ENCODE data around the gene PIMREG. TPM values are rescaled to one million over a fixed set of nuclear protein-coding genes. Genes with fewer than 3 reads are reported as not detected.

The PIMREG gene
- polyA plus RNA-seq, 3 donors = not detected

GRCh38 chr17:6465206-6466003 lies 21.1 kb downstream of the PIMREG start:
- TF ChIP-seq CTCF (IDR thresholded peaks at IDR 0.05) = no peak
- intact Hi-C loops (cut with micrococcal nuclease) = no loop called here
- no peak overlapping the region for H3K9ac ChIP-seq (ENCODE audit: insufficient read depth, low read length, poor library complexity, severe bottlenecking)
- no peak overlapping the region for H3K4me3 ChIP-seq (replicated peaks in 1 of 3; ENCODE audit: low read depth in 2 of 3, low read length in 3 of 3)
- no peaks in the 10 kb centered on the region for H3K27me3 ChIP-seq (ENCODE audit: control insufficient read depth in 2 of 2, insufficient read depth in 2 of 2, low read length in 2 of 2)
- H3K36me3 ChIP-seq (replicated peaks in 1 of 2; ENCODE audit: control insufficient read depth in 1 of 2, insufficient read depth in 2 of 2, low read length in 2 of 2) = no peaks in the 10 kb centered on the region
- H3K9me3 Mint-ChIP-seq = no peaks in the 10 kb centered on the region
- H4K20me1 ChIP-seq (ENCODE audit: insufficient read depth, low read length) = no peaks in the 10 kb centered on the region
- no peaks in the 10 kb centered on the region for H3K36me3 Mint-ChIP-seq
- H3K27me3 Mint-ChIP-seq (ENCODE audit: low read depth in 3 of 3) = peaks cover 5 to 12% (median 6%) of the 10 kb centered on the region in 3 donors
- no peaks in the 10 kb centered on the region for H3K79me2 ChIP-seq (ENCODE audit: insufficient read depth, low read length)
- no peak overlapping the region for H3K4me3 Mint-ChIP-seq
- H3K9me3 ChIP-seq (replicated peaks in 1 of 2; ENCODE audit: control insufficient read depth in 1 of 2, insufficient read depth in 1 of 2, low read length in 2 of 2) = no peaks in the 10 kb centered on the region
- H3K4me1 Mint-ChIP-seq = no peaks in the 10 kb centered on the region
- no peak overlapping the region for H3K27ac ChIP-seq (ENCODE audit: low read depth in 1 of 2, low read length in 2 of 2)
- WGBS (ENCODE audit: insufficient coverage) = 81% methylated on average over 14 of the region's 19 CpGs
- H2AFZ ChIP-seq (ENCODE audit: insufficient read depth, low read depth, low read length, poor library complexity, severe bottlenecking) = no peak overlapping the region
- no peak for DNase-seq
- no peaks in the 10 kb centered on the region for H3K4me1 ChIP-seq (ENCODE audit: control insufficient read depth in 1 of 2, insufficient read depth in 2 of 2, low read length in 2 of 2)
- H3K4me2 ChIP-seq (replicated peaks; ENCODE audit: extremely low read depth, low read length, poor library complexity, severe bottlenecking) = no peak overlapping the region
- H3K27ac Mint-ChIP-seq = no peak overlapping the region

- H3K4me2 ChIP-seq (replicated peaks; ENCODE audit: extremely low read depth, low read length, poor library complexity, severe bottlenecking) = no peak overlapping the region
- DNase-seq = no peak
- no CpG with 5 or more reads among the region's 1 CpG for WGBS (ENCODE audit: insufficient coverage)
- intact Hi-C loops (cut with micrococcal nuclease) = no loop called here
- H3K27me3 ChIP-seq (ENCODE audit: control insufficient read depth in 2 of 2, insufficient read depth in 2 of 2, low read length in 2 of 2) = no peaks in the 10 kb centered on the region
- Mint-ChIP-seq H3K9me3 (no peaks in the 10 kb centered on the region), H3K27ac (no peak overlapping the region), H3K4me3 (no peak overlapping the region), H3K4me1 (no peaks in the 10 kb centered on the region), H3K27me3 (ENCODE audit: low read depth in 3 of 3) (peaks cover 2 to 9% (median 6%) of the 10 kb centered on the region in 3 donors), H3K36me3 (no peaks in the 10 kb centered on the region)
- no peak overlapping the region for H3K27ac ChIP-seq (ENCODE audit: low read depth in 1 of 2, low read length in 2 of 2)
- no peaks in the 10 kb centered on the region for H3K9me3 ChIP-seq (replicated peaks in 1 of 2; ENCODE audit: control insufficient read depth in 1 of 2, insufficient read depth in 1 of 2, low read length in 2 of 2)
- H3K9ac ChIP-seq (ENCODE audit: insufficient read depth, low read length, poor library complexity, severe bottlenecking) = no peak overlapping the region
- no peak overlapping the region for H3K4me3 ChIP-seq (replicated peaks in 1 of 3; ENCODE audit: low read depth in 2 of 3, low read length in 3 of 3)
- no peaks in the 10 kb centered on the region for H3K36me3 ChIP-seq (replicated peaks in 1 of 2; ENCODE audit: control insufficient read depth in 1 of 2, insufficient read depth in 2 of 2, low read length in 2 of 2)
- no peaks in the 10 kb centered on the region for H3K4me1 ChIP-seq (ENCODE audit: control insufficient read depth in 1 of 2, insufficient read depth in 2 of 2, low read length in 2 of 2)
- TF ChIP-seq CTCF (IDR thresholded peaks at IDR 0.05) = no peak
- H2AFZ ChIP-seq (ENCODE audit: insufficient read depth, low read depth, low read length, poor library complexity, severe bottlenecking) = no peak overlapping the region
- H3K79me2 ChIP-seq (ENCODE audit: insufficient read depth, low read length) = no peaks in the 10 kb centered on the region
- no peaks in the 10 kb centered on the region for H4K20me1 ChIP-seq (ENCODE audit: insufficient read depth, low read length)
These were observed 23.3 kb downstream of the PIMREG start for GRCh38 chr17:6467567-6467966.
